ENCODE results near the gene WDR27.

Gene WDR27

DNA sequence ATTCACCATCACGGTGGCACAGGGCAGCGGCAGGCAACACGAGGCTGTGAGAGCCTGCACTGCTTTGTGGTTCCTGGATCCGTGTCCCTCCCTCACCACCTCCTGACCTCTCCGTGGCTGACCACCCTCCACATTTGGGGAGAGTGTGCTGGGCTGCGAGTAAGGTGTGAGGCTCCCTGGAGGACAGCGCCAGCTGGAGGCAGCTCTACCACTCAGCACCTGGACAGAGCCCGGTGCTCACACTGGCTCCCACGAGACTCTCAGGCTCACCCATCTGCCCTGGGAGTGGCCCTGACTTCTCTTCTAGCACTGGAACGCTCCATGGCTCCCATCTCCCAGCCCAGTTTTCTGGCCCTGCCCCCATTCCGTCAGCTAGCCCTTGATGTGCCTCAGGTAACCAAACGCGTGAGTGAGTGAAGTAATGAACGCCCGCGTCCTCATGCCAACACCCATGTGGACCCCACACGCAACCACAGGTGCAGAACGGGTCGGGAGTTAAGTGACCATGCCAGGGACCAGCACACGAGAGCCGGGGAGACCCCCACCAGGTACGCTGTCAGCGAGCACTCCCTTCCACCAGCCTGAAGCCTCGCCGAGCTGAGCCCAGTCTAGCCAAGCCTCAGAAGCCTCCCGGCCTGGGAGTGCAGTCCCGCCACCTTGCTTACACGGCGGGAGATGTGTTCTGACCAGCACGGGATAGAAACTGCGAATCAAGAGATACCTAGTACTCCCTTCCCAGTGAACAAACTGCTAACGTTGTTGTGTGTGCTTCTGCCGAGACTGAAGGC is 137.2 kb downstream of the WDR27 start:
- DNase-seq (ENCODE audit: low read depth) = no peak

DNA sequence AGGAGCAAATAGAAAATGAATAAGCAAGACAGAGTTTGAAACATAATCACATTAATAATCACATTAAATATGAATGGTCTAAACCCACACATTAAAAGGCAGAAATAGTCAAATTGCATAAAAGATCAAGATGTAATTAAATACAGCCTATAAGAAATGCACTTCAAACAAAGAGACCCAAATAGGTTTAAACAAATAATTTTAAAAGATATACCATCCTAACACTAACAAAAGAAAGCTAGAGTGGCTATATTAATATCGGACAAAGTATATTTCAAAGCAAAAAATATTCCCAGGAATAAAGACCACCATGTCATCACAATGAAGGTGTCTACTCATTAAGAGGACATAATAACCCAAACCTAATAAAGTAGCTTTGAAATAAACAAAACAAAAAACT is 140.2 kb downstream of the WDR27 start:
- DNase-seq (ENCODE audit: low read depth) = no peak

DNA sequence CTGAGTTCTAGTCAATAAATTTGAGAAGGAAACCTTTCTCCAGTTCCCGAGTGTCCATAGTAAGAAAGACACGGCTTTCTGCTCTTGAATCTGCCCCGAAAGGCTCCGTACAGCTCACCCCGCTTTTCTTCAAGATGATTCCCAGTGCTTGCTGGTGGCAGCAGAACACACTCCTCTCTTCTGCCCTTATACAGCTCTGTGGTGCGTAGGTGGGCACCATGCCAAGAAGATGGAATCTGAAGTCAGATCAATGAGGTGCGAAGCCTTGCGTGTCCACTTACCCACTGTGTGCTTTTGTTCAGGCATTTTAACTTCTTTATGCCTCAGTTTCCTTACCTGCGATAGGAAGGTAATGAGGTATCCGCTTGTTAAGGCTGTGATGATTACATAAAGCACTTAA is 142.2 kb downstream of the WDR27 start:
- no peak for DNase-seq (ENCODE audit: low read depth)

DNA sequence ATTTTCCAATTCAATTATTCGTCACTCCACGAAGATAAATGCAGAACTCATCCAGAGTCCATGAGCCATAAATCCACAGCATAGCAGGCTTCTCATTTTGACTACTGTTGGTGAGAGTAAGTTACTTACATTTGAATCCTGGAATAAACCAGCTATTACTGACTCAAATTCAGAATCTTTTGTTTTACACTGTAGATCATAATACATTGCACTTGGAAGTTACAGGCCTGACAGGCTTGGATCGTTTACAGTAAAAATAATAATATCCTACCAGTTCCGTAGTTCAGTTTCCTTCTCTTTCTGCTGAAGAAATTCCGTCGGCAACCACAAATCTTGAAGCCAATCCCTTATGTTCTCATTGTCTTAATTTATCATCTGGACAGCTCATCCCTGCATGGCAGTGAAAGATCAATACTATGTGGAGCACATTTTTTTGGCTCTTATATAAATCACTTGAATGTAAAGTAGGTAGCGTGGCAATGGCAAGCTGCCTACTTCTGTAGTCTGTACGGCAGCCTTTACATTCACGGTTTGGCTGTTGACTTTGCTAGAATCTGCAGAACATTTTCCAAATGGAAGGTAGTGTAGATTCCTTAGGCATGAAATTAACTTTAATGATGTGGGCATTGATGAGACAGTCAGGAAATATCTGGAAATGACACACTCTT is 142.9 kb downstream of the WDR27 start:
- no peak for DNase-seq (ENCODE audit: low read depth)

DNA sequence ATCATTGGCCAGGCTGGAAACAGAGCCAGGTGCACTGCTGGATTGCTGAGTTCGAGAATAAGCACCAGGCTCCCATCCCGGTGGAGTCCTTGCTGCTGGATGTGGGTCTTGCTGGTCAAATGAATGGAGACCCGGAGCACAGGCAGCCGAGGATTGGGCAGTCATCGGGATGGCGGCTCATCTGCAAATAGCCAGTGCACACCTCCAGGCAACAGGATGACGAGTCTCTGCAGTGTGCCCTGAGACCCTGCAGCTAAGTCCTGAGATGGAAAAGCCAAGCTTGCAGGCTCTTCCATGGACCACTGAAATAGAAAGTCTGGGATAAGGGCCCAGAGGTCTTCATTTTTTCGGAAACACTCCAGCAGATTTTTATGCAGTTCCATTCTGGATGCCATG is 143.5 kb downstream of the WDR27 start:
- DNase-seq (ENCODE audit: low read depth) = no peak

DNA sequence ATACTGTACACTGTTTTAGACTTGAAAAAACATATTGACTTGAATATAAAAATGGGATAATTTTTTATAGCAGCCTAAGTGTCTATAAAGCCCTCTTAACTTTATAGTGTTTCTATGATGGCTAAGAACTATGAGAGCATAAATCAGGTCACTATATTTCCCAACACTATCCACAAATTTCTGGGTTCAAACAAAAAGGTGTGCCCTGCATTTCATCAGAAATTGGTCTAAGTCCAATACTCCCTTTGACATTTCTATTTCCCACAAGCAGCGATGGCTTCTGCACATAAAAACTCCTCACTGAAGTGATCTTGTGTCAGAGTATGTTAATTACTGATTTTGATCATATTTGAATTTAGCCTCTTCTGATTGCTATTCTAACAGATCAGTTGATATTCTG is 143.9 kb downstream of the WDR27 start:
- no peak for DNase-seq (ENCODE audit: low read depth)

DNA sequence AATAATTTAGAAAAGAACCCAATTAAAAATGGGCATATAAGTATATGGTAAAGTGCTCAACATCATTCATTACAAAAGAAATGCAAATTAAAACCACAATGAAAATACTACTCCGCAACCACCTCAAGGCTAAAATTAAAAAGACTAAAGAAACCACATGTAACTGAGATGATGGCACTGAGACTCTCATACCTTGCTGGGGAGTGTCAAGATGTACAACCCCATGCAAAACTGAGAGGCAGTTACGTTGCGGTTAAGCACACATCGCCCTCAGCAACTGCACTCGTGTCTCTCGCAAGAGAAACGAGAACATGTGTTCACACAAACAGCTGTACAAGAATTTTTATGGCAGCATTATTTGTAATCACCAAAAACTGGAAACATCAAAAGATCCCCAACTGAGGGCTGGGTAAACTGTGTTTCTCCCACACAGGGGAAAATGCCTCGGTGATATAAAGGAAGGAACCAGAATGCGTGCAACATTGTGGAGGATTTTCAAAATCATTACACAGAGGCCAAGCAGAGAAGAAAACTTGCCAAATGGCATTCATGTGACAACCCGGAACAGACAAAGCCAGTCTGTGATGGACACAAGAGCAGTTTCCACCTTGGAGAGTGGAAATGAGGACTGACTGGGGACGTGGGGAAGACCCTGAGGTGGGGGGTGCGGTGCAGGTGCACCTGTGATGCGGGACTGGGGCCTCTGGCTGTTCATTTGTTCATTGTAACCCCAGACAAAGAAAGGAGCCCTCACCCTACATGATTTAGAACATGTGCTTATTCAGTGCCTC is 144.9 kb downstream of the WDR27 start:
- DNase-seq (ENCODE audit: low read depth) = no peak

DNA sequence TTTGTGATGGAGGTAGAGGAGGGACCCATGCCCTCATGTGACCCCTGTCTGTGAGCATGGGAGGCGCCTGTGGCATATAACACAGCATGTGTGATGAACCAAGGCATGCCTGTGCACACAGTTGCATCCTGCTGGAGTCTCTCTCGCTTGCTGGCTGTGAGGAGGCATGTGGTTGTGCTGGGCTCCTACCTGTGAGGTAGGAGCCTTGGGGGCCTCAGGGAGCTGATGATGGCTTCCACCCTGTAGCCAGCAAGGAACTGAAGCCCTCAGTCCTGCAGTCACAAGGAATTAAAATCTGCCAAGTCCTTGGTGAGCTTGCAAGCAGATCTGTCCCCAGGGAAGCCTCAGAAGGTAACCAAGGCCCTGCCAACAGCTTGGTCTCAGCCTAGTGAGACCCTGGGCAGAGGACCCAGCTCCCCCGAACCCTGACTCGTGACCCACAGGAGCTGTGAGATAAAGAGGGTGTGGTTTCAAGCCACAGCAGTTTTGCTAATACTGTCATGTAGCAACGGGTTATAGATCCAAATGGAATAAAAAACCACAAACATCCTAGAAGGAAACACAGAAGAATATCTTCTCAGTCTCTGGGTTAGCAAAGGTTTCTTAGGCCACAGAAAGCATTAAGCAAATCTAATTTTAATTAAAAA is 145.7 kb downstream of the WDR27 start:
- no peak for DNase-seq (ENCODE audit: low read depth)

DNA sequence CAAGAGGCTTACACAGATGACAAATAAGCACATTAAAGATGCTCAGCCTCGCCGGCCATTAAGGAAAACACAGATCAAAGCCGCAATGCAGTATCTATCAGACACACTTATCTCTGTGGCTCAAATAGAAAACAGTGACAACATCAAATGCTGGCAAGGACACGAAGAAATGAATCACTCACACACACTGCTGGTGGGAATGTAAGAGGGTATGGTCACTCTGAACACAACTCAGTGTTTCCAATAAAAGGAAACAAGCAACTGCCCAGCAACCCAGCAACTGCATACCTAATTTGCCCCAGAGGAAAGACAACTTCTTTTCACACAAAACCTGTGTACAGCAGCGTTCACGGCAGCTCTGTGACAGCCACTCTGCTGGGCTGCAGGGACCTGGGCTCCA is 155.8 kb downstream of the WDR27 start:
- no peak for DNase-seq (ENCODE audit: low read depth)

DNA sequence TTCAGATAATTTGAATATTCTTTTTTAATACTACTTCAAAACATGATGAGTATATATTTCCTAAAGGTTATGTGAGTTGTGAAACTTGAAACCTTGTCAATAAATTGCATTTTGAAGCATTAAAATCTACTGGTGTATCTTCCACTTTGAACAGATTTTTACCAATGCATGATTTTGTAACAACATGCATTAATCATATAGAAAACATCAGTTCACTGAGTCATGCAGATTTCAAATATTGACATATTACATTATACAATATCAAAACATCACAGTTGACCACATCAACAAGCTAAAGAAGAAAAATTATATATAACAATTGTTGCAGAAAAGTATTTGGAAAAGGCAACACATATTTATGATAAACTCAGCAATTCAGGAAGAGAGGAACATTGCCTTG is 158.1 kb downstream of the WDR27 start:
- DNase-seq (ENCODE audit: low read depth) = no peak

DNA sequence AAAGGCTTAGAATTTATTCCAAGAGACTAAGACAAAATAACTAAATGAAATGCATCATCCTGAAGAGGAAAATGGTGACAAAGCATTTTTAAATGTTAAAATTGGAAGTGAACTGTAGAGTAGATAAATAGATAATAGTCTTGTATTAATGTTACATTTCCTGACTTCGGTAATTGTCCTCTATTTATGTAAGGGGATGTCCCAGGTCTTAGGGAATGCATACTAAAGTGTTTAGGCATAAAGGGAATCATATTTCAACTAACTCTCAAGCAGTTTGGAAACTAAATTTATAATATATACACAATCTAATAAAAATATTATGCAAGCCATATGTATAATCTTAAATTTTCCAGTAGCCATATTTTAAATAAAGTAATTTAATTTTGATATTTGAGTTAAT is 159.3 kb downstream of the WDR27 start:
- no peak for DNase-seq (ENCODE audit: low read depth)

DNA sequence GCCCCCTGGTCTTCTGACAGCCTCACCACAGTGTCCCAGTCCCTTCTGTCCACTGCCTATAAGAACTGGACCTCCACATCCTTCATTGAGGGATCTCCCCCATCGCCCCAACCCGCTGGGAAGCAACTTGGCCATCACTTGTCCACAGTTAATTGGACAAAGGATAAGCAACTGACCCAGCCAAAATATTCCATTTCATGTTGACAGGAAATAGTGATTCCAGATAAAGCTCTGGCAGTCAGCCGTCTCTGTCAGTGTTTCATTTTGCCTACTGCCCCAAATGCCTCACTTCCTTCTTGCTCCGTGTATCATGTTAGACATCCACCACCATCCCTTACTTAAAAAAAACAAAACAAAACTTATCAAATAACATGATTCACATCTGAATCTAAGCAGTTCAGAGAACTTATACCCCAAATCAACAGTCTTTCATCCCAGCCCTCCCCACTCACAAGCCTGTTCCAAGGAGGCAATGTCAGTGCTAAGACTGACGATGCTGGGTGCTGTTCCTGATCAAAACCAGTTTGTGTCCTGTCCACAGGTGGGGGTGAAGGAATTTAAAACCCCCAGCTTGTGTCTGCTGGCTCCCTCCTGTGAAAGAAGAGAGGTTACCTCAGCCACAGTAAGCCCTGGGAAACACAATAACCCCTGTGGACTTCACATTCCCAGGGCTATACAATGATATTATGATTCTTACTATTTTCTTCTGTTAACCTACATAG is 162.5 kb downstream of the WDR27 start:
- DNase-seq (ENCODE audit: low read depth) = no peak

DNA sequence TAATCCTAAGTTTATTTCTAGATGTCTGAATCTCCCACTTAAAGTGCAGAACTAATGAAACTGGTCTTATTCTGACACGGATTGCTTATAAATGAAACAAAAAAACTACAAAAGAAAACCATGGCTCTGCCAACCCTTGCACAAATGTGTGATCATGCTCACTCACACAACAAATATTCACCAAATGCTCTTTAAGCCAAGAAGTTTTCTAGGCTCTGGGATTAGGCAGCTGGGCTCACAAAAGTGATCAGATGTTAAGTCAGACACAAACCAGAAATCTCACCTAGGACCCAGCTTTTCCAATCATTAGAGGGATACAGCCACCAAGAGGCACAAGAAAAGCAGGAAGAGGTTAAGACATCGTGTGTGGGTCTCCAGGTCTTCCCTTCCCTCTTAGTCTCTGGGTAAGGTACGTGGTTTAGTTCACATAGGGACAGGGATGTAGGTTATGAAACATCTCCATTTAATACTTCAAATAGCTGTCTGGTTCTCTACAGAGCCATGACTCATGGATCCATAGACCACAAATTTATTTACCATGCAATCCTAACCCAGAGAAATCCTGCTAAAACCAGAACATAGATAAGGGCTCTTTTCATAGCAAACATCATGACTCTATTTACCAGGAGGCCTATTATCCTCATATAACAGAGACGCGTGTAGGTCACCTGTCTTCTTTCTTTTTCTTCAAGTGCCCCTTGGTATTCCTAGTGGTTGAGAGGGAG is 165.2 kb downstream of the WDR27 start:
- no peak for DNase-seq (ENCODE audit: low read depth)

DNA sequence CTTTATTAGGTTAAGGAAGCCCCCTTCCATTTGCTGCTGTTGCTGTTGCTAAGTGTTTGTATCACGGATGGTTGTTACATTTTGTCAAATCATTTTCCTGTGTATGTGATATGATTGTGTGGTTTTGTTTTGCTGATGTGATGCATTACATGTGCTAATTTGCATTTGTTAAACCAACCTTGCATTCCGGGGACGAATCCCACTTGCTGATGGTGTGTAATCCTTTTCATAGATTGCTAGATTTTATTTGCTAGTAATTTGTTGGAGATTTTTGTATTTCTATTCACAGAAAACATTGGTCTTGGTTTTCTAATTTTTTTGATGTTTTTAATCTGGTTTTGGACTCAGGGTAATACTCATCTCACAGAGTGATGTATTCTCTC is 167.8 kb downstream of the WDR27 start:
- DNase-seq (ENCODE audit: low read depth) = no peak

DNA sequence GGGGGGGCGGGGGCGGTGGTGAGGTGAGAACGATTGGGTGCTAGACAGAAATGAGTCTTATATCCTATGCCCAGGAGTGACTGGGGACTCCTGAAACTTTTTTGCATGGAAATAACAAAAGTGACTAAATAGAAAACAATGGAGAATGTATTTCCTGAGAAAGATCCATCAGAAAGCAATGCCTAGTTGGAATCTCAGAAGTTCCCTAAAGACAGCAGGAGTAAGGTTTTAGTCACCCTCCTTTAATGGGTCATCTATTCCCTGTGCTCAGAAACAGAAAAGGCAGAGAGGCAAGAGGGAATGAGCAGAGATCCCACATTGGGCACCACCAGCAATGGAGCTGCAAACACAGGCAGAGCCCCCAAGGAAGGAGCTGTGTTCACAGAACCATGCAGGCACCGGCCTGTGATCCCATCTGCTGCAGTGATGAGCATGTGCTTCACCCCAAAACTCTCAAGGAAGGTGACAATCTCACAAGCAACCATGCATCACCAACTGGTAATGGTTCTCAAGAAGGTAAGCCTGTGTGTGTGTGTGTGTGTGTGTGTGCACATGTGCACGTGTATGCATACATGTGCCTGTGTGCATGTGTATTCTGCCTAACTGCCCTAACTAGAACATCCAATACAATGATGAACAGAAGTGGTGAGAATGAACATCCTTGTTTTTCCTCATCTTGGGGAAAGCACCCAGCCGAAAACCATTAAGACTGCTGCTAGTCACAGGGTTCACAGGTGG is 168.4 kb downstream of the WDR27 start:
- no peak for DNase-seq (ENCODE audit: low read depth)

DNA sequence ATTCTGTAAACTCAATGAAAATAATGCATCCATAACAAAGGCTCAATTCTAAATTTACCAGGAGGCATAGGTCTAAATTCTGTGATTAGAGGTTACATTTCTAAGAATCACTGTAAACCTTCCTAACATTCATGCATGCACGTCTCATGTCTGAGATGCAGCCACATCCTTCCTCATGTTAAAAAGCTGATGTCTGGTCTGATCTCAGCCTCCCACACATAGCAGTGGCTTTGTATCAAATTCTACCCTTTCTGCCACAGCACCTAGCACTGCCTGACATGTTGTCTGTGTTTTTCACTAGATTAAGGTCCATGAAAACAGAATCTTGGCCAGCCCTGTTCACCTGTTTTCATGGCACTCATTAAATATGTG is 171.1 kb downstream of the WDR27 start:
- no peak for DNase-seq (ENCODE audit: low read depth)

DNA sequence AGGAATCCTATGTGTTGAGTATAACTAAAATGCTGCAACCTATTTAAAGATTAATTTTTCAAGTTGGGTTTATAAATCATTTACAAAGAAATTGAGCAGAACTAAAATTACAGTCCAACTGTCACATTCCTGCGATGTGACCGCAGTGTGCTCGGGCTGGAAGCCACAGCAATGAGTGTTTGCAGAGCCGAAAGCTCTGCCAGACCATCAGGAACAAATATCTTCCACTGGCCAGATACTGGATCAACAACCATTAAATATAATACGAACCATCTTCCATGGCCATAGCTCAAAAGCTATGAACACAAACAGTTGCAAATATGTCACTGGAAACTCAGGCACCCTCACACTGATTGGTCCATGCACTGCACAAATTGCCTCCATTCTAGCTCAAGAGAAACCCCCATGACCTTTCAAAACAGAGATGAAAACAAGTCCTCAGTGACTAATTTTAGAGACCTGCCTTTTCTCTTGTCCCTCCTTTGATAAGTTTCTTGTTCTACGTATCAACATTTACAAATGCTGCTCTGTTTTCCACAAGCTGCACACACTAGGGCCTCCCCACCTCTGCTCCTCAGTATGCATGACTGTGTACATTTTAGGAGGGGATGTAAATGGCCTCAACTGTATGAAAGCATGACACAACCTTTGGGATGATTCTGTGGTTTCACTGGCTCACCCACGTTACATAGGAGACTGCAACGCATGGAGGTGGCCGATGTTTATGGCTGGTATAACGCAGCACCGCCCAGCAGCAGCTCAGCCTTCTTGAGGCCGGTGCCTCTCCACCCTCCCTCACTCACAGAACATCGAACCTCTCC is 171.7 kb downstream of the WDR27 start:
- DNase-seq (ENCODE audit: low read depth) = peak; percentile 65

DNA sequence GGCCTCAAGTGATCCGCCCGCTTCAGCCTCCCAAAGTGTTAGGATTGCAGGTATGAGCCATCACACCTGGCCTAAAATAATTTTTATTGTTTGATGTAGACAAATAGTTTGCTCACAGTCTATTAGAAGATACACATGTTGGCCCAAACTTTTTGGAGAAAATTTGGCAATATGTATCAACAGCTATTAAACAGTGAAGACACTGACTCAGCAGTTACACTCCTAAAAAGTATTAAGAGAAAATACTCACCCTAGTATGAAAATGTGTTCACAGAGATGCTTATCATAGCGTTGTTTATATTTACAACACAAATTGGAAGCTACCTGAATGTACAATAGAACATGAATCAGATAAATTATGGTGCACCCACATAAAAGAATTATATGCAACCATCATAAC is 173.1 kb downstream of the WDR27 start:
- no peak for DNase-seq (ENCODE audit: low read depth)

DNA sequence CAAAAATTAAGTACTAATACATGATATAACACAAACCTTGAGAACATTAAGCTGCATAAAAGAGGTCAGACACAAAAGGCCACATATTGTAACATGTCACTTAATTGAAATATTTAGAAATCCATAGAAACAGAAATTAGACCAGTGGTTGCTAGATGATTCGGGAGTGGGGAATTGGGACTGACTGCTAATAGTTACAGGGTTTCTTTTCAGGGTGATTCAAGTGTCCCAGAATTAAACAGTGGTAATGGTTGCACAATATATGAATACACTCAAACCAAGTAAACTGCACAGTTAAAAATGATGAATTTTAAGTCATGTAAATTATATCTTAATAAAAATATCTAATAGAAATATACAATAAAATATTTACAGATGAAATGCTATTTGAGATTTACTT is 174.5 kb downstream of the WDR27 start:
- DNase-seq (ENCODE audit: low read depth) = peak; percentile 30

DNA sequence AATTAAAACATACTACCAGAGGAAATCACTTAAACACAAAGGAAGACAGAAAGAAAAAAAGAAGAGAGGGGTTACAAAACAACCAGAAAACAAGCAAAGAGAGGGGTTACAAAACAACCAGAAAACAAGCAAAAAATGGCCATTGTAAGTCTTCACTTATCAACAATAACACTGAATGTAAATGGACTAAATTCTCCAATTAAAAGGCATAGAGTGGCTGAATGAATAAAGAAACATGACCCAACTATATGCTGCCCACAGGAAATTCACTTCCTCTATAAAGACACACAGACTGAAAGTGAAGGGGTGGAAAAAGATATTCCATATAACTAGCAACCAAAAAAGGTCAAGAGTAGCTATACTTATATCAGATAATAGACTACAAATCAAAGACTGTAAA is 180.0 kb downstream of the WDR27 start:
- DNase-seq (ENCODE audit: low read depth) = no peak

Data from fibroblast of the conjunctiva (primary cell).